HG02970 (cell line): ENCODE results near the gene IL1RAPL1.
"Not testable (repeated sequence)": the region's sequence is repeated elsewhere in the genome, so short reads cannot be mapped to it uniquely, and the experiment has no call there.

Experiments
- ATAC-seq: cut with Tn5 transposase; IDR thresholded peaks from one replicate; pipeline ENCODE4 v1.9.1; 2021; ENCODE audit warnings: mild to moderate bottlenecking, moderate library complexity, moderate number of reproducible peaks; ENCODE audit not compliant: unreplicated experiment, low FRiP score

Gene IL1RAPL1

DNA sequence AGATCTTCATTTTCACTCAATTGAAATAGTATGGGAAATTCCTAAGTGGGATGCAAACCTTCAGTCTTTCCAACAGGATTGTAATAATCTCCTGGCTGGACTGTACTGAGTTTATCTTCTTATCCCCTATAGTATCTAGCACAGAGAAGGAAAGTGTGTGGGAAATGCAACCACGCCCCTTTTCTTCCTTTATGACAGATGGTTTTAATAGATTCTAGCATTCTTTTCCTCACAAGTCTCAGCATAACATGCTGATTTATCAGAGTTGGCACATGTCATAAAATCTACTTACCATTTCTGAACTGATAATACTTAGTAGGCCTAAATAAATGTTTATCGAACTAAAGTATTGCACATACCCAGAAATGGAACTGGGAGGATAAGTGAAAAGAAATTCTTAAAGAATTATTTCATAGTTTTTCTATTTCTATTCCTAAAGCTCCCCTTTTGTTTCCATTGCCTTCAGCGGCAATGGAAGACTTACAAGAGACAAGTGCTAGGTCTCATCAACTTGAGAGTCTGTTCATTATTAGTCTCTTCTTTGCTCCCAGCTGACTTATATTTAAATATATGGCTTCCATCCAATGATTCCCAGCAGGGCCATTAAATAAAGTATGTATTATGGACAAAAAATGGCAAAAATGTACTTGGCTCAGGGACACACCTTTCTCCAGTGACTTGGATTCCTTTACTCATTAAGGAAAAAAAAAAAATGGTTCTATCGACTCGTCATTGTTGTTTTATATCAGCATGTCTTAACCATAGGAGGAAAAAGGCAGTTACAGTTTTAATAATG, 484.5 kb downstream of the IL1RAPL1 start:
- ATAC-seq, result no peak

DNA sequence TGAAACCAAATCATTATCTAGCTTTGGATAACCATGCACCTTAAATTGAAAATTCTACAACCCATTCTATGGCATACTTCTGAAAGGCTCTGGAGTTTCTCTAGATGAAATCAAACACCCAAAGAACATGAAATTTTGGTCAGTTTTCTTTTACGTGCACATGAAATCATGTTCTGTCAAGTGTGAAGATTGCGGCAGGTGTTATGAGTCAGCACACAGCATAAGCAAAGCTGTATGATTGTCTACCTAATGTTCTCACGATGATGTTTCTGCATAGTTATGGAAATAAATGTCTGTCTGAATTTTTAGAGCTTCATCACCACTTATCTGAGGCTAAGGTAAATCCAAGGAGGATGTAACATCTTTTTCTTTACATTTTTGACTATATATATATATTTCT, 495.3 kb downstream of the IL1RAPL1 start:
- ATAC-seq, result no peak

DNA sequence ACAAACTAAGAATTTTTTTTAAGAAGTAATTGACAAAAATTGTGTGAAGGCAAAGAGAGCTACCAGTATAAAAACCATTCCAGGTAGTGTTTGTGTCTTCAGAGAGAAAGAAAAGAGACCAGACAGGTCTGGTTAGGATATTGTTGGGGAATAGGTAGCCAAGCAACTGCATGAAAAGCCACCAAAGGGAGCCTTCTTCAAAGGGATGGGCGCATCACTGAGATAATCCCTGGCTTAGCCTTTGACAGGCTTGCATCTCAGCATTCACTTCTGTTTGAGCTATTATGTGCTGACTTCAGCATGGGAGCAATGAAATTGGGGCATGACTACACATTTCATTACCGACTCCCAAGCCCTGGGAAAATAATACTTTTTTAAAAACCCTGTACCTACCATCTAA, 496.6 kb downstream of the IL1RAPL1 start:
- no peak for ATAC-seq

DNA sequence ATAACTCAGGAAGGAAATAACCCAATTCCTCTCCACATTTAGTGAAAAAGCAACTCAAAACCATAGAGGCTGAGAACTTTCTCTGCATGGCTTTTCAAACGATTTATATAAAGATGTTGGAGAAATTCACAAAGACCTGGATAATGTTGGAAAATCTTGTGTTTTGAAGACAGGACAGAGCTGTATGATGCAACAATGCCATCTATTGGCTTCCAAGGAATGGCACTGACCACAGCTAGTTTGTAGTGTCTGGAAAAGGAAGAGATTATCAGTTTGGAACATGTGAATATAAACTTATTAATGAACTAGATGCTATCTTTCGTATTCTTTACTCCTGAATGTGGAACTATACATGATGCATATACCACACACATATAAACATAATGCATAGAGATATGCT, 503.6 kb downstream of the IL1RAPL1 start:
- no peak for ATAC-seq

DNA sequence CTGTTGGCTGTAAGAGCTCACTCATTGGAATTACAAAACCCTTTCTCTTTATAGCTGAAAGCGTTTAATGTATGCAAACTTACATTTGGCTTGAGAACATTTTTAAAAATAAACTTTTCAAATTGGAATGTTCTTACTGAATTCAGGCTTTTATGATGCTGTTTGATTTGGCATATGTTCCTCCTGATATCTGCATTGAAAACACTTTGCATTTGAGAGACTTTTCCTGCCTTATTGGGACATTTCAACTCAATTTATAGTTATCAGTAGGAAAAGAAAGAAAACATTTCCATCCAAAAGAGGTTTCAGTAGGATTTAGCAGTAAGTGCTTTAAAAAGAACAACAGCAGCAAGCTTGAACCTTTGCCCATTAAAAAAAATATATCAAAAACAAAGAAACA, 520.0 kb downstream of the IL1RAPL1 start:
- no peak for ATAC-seq

DNA sequence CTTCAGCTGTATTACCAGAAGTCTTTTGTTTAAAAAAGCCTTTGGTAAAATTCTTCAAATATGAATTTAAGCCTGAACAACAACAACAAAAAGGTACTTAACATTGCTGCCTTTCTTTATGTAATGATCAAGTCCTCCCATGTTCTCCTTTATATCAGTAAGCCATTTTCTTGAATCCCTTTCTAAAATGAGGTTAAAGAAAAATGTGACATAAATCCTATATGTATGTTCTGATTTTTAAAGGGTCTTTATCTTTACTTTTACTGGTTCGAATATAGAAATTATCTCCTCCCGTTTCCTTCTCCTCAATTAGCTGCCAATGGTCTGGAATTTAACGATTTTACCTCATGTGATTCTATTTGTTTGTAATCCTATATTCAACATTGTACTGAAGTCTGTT, 522.8 kb downstream of the IL1RAPL1 start:
- ATAC-seq, result no peak

DNA sequence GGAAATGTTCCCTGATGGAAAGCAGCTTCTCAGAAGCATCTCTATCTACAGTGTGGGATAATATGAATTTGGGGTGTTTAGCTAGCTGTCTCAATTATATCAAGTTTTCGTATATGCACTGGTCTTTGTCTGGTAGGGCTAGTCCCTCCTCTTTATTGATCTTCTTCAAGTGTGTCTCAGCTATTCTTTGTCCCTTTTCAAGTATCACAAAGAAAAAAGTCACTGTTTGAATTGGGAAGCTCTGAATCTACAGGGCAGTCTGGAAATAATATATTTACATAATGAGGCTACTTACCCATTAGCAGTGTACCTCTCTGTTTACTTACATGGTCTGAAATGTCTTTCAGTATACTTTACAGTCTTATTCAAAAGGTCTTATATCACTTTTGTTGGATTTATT, 526.0 kb downstream of the IL1RAPL1 start:
- ATAC-seq, result no peak

DNA sequence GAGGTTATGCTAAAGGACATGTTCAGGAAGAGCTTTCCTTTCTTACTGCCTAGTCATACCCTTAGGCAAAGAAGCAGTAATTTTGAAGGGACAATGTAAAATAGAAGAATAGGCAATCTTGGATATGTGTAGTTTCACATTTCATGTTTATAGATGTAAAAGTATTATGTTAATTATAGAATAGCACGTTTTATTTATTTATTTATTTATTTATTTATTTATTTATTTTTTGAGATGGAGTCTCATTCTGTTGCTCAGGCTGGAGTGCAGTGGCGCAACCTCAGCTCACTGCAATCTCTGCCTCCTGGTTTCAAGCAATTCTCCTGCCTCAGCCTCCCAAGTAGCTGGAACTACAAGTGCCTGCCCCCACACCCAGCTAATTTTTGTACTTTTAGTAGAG, 535.6 kb downstream of the IL1RAPL1 start:
- ATAC-seq, result not testable (repeated sequence)

DNA sequence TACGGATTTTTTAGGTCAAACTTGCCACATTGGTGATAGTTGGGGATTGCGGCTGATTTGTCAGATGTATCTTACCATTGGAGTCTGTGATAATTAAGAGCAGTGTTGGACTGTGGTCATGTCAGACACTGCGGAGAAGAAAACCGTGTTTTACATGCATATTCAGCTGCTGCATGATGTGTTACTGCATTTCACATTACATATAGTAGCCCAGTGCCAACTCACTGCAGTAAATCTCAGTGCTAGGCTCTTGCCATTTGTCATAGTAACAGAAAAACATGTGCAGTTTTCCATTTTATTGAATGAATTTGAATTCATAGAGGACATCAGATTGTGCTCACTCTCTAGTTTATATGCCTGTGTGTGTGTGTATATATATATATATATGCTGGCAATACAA, 543.7 kb downstream of the IL1RAPL1 start:
- no peak for ATAC-seq

DNA sequence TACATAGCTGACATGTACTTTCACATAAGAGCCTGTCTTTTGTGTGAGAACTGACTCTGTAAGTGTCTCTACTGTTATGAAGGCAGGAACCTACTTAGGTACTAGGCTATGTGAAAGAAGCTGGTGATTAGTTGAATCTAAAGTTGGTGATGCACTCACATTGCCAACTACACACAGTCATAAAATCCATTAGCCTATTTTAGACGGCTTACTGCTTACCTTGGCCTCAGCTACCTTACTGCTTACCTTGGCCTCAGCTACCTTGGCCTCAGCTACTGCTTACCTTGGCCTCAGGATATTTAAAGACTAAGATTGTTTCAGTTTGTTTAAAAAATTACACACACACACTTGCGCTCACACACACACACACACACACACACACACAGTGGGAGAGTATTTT, 549.7 kb downstream of the IL1RAPL1 start:
- ATAC-seq, result no peak

DNA sequence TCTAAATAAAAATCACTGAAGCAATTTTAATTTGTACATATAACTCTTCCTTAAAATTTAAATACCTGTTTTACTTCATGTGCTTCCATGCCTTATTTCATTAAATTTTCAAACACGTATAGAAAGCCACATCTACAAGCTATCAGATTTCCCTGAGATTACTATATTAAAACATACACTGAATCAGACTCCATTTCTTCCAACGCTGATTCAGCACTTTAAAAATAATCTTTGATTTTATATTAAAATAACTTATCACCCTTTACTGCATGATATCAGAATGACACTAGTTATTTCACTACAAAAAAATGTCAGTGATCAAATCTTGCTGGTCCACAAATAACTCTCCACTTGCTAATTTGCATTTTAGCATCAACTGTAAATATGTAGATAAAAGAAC, 550.8 kb downstream of the IL1RAPL1 start:
- ATAC-seq, result no peak

DNA sequence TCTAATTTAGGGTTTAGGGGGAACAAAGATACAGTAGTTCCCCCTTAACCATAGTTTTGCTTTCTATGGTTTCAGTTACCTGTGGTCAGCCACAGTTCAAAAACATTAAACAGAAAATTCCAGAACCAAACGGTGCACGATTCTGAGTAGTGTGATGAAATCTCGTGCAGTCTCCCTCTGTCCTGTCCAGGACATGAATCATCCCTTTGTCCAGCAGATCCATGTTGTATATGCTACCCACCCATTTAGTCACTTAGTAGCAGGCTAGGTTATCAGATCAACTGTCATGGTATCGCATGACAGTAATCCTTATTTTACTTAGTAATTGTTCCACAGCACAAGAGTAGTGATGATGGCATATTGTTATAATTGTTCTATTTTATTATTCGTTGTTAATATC, 556.1 kb downstream of the IL1RAPL1 start:
- ATAC-seq, result no peak

DNA sequence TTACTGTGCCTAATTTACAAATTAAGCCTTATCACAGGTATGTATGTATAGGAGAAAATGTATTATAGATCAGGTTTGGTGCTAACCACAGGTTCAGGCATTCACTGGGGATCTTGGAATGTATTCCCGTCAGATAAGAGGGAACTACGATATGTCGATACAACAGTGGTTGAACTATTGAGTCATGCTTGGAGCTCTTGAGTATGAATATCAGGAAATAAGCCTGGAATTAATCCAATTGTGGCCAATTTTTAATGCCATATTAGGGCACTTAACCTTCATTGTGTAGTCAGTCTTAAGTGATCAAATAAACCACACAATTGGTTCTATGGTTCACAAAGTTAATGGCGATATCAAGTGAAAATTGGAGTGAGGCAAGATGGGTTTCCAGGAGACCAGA, 556.5 kb downstream of the IL1RAPL1 start:
- no peak for ATAC-seq

DNA sequence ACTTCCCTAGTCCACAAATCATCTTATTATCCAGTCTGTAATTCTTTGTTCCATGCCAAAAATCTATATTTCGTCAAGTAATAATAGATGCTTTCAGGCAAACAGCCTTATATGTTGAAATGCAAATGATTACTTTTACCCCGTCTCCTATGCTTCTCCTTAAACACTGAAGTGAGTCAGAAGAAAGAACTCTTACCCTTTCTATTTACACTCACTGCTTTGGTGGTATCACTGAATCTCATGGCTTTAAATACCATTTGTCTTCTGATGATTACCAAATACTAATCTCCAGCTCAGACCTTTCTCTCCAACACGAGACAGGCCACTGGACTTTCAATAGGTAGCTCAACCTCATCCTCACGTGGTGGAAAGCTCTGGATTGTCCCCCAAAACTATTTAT, 558.1 kb downstream of the IL1RAPL1 start:
- no peak for ATAC-seq

DNA sequence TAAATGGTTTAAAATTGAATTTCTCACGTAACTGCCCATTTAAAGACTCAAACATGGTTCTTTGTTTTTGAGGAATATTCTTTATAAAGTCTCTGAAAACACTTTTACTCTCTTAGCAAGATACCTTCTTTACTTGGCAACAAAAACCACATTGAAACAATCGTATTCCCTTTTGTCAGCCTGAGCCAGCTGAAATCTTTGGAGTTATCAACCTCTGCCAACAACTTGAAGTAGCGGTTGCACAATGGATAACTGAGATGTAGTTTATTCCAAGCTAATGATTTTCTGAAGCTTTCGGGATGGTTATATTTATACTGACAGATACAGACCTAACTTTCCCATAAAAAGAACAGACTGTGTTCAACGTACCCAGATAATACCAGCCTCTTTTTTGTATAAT, 561.3 kb downstream of the IL1RAPL1 start:
- no peak for ATAC-seq

DNA sequence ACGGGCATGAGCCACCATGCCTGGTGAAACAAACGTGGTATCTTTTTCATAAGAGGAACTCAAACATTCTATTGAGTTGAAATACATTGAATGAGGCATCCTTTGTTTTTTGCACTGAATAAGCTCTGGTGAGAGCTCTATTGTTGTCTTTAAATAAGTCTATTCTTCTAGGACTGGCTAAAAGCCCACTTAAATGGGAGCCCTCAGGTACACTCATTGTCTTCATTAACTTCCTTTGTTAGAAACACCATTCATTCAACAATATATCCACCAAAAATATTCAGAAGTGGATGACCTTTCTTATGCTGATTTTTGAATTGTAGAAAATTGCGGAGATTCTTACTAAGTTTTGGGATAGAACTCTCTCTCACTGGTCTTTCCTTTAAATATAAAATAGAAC, 568.0 kb downstream of the IL1RAPL1 start:
- no peak for ATAC-seq

DNA sequence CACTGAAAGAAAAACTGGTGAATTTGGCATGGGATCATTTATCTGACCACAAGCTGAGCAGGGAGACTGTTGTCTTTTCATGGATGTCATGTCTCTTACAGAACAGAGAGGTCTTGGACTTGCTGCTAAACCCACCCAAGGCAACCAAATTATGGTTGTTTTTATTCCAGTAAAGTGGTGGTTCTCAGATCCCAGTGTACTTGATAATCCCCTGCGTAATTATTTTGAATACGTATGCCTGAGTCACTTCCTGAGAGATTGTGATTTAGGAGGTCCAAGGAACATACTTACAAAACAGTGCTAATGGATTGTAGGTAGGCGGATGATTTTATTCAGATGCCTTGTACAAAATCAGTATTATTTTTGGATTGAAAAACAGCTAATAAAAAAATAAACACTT, 585.6 kb downstream of the IL1RAPL1 start:
- no peak for ATAC-seq

DNA sequence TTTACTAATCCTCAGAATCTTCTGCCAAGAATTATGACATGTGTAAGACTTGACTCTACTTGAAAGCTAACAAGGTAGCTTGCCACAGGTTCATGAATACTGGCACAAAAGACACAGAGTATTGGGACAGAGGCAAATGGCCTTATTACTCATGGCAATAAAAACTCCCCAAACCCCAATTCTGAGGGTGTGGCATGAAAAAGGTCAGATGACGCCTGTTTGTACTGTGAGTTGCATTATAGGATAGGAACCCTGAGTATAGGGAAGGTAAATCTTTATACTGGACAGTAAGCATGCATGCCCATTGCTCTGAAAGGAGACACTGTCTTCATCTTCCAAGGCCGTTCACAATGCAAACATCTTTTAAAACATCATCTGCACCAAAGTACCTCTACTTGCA, 600.0 kb downstream of the IL1RAPL1 start:
- ATAC-seq, result no peak

DNA sequence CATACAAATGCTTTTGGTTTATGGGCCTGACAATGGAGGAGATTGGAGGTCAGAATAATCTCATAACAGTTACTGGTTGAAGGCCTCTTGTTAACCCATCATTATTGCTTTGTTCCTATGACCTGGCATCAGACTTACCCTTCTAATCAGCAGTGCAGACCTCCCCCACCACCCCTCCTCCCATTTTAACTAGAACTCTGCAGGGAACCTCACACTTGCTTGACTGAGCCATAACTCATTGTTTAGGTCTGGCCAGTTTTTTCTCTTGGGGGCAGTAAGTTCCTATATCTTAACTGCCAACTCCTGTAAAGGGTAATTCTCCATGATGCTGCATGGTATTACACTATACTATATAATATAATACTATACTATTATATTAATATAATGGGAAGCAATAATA, 609.3 kb downstream of the IL1RAPL1 start:
- no peak for ATAC-seq

DNA sequence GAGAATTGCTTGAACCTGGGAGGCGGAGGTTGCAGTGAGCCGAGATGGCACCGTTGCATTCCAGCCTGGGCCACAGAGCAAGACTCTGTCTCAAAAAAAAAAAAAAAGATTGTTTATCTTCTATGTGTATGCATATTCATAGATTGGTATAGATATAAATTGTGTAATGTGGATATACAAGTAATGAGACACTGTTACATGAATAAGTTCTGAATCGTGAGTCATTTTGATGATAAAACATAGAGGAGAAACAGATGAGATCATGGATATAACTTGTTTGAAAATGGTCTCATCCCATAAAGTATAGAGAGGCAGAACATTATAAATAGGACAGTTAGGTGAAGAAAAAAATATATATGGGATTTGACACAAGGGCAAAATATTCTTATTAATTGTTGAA, 628.0 kb downstream of the IL1RAPL1 start:
- no peak for ATAC-seq

DNA sequence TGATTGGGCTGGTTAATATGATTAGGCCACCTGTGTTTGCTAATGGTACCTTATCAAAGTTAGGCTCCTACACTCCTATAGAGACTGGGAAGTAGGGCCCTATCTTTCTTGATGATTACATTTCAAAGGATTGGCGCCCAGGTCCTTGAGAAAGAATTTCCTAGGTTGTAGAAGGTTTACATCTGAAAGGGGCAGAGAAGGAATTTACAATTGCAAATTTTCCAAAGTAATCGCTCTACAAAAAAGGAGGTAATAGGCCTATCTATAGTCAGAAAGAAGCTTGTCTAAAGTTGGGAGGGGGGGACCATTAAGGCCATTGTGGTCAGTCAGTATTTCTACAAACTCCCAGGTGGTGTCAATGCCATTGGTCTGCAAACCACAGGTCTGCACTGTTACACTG, 638.4 kb downstream of the IL1RAPL1 start:
- no peak for ATAC-seq

DNA sequence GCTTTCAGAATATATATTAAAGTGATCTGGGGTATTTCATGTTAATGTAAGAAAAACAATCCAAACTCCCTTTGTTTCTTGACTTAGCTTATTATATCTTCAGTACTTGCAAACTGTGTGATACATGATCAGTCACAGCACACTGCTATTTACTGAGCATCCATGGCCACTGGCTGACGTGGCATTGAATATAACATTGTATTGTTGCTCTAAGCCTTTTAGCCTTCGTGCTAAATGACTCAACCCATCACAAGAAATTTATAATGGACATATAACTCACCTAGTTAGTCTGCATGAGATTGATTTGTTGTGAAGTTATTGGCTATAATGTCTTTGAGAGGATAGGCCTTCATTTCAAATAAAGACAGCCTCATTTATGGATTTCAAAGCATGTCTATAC, 642.6 kb downstream of the IL1RAPL1 start:
- ATAC-seq, result no peak

DNA sequence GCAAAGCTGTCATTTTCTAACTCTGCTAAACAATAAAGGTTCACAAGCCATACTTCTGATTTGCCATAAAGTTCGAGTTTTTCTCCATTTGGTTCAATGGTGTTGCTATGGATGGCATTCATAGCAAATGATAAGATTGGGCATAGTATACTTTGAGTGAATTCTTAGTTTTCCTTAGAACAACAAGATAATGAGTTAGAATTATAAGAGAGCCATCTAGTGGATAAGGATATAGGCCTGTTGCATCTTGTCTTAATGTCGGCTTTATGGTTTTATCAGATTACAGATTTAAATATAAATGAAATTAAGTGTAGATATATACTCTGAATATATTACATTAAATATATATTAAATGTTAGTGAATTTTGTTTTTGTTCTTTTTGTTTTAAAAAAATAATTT, 644.6 kb downstream of the IL1RAPL1 start:
- ATAC-seq, result no peak
